HepG2 (cell line): ENCODE data around the gene MYO18A. TPM values are rescaled to one million over a fixed set of nuclear protein-coding genes. Genes with fewer than 3 reads are reported as not detected.

ENCODE experiments used
- ATAC-seq: fragments of 200-7000 bp; cut with Tn5 transposase; 3 replicates; pipeline ENCODE4 v1.9.1; 2020; ENCODE audit warnings: mild to moderate bottlenecking, moderate library complexity
- BruUV-seq: library from RNA; stranded (reverse); fragments of 400-500 nt; replicated peaks from 2 replicates; lab custom pipeline; 2021; lab: Mats Ljungman, UMichigan
- CTCF ChIA-PET: fragments of 300-600 bp; formaldehyde crosslinking; extraction: SDS; loops from one replicate; lab custom pipeline; 2021; ENCODE audit warnings: low total read pairs, inconsistent platforms, low intra/inter-chr PET ratio; lab: Yijun Ruan, JAX
- POLR2A ChIA-PET: fragments of 350-600 bp; sonication (Branson Sonifier 250); formaldehyde crosslinking; loops from one replicate; lab custom pipeline; 2020; ENCODE audit warnings: antibody characterized with exemption, inconsistent platforms; lab: Yijun Ruan, JAX
- DNase-seq: peaks from one replicate; pipeline ENCODE4 v3.0.0-alpha.2; 2015; ENCODE audit warnings: low spot score
- FAIRE-seq: peaks from 3 replicates; lab custom pipeline; 2011; peaks lifted over from hg19 to GRCh38; lab: Jason Lieb, UNC
- H2AFZ ChIP-seq: one replicate; pipeline ENCODE4 v1.6.1; 2011; ENCODE audit warnings: low read length, inconsistent platforms
- H3K27ac ChIP-seq: fragments of 300-600 bp; 3 replicates; pipeline ENCODE4 v1.8.0; 2011; ENCODE audit warnings: mixed run types, mild to moderate bottlenecking, mixed read lengths, low read length, inconsistent platforms; ENCODE audit not compliant: insufficient read depth; ENCODE audit errors: extremely low read length
- H3K27me3 ChIP-seq, 2 experiments: fragments of 200-600 bp in 1 of 2; 2 replicates in 1 of 2; 3 replicates in 1 of 2; pipeline versions ENCODE4 v1.6.0 to v1.8.0; 2011; ENCODE audit warnings: low read length in 2 of 2, mild to moderate bottlenecking in 2 of 2, moderate library complexity in 2 of 2, inconsistent platforms in 1 of 2; ENCODE audit not compliant: insufficient read depth in 2 of 2, control insufficient read depth in 1 of 2
- H3K36me3 ChIP-seq, 2 experiments: fragments of 200-600 bp in 1 of 2; replicated peaks in 1 of 2; 2 replicates in 1 of 2; 3 replicates in 1 of 2; pipeline versions ENCODE4 v1.5.1 to v1.8.0; 2011; ENCODE audit warnings: low read length in 2 of 2, inconsistent platforms in 1 of 2; ENCODE audit not compliant: insufficient read depth in 2 of 2, control insufficient read depth in 1 of 2
- H3K4me1 ChIP-seq: 2 replicates; pipeline ENCODE4 v1.5.1; 2012; ENCODE audit warnings: low read length, inconsistent platforms; ENCODE audit not compliant: insufficient read depth
- H3K4me2 ChIP-seq: 2 replicates; pipeline ENCODE4 v1.6.0; 2011; ENCODE audit warnings: low read depth, low read length, inconsistent platforms
- H3K4me3 ChIP-seq, 3 experiments: fragments of 200-600 bp in 1 of 3; sonication (generic), shearing (Covaris generic) in 1 of 3; replicated peaks in 1 of 3; 2 replicates each; pipeline ENCODE4 v1.5.1; 2011 to 2016; ENCODE audit warnings: low read length in 3 of 3, inconsistent platforms in 2 of 3, low read depth in 2 of 3, mild to moderate bottlenecking in 2 of 3, control low read depth in 1 of 3, mixed read lengths in 1 of 3; ENCODE audit not compliant: insufficient read depth in 1 of 3
- H3K79me2 ChIP-seq: one replicate; pipeline ENCODE4 v1.6.1; 2011; ENCODE audit warnings: low read length, inconsistent platforms; ENCODE audit not compliant: insufficient read depth
- H3K9ac ChIP-seq: 2 replicates; pipeline ENCODE4 v1.6.0; 2011; ENCODE audit warnings: mild to moderate bottlenecking, low read depth, low read length, inconsistent platforms; ENCODE audit not compliant: insufficient read depth
- H3K9me3 ChIP-seq: 2 replicates; pipeline ENCODE4 v1.5.1; 2012; ENCODE audit warnings: mild to moderate bottlenecking, low read length
- H4K20me1 ChIP-seq: 2 replicates; pipeline ENCODE4 v1.6.0; 2011; ENCODE audit warnings: inconsistent platforms, mild to moderate bottlenecking, low read length, moderate library complexity; ENCODE audit not compliant: insufficient read depth
- CHCHD3 ChIP-seq: sonication (generic); formaldehyde crosslinking; IDR thresholded peaks from 2 replicates; pipeline ENCODE4 v1.8.0; 2022; ENCODE audit warnings: mild to moderate bottlenecking, missing genetic modification reagents, moderate library complexity
- FOSL2 ChIP-seq: sonication (generic); formaldehyde crosslinking; IDR thresholded peaks from 2 replicates; pipeline ENCODE4 v1.4.0; 2020; ENCODE audit warnings: missing genetic modification reagents
- MEF2D ChIP-seq: sonication (generic); formaldehyde crosslinking; IDR thresholded peaks from 2 replicates; pipeline ENCODE4 v1.5.1; 2020; ENCODE audit warnings: mild to moderate bottlenecking, missing genetic modification reagents
- TEAD3 ChIP-seq: optimal IDR thresholded peaks from 2 replicates; pipeline ENCODE3; 2016; ENCODE audit warnings: borderline replicate concordance
- ZBTB38 ChIP-seq: sonication (generic); formaldehyde crosslinking; IDR thresholded peaks from 2 replicates; pipeline ENCODE4 v1.5.1; 2020; ENCODE audit warnings: mild to moderate bottlenecking, missing genetic modification reagents
- ZNF660 ChIP-seq: sonication (generic); formaldehyde crosslinking; IDR thresholded peaks from 2 replicates; pipeline ENCODE4 v1.5.1; 2020; ENCODE audit warnings: mild to moderate bottlenecking, low read depth, missing genetic modification reagents, borderline replicate concordance
- ZNF768 ChIP-seq: sonication (generic); formaldehyde crosslinking; IDR thresholded peaks from 2 replicates; pipeline ENCODE4 v1.4.0; 2020; ENCODE audit warnings: missing genetic modification reagents
- WGBS: methylation state at CpG from one replicate; pipeline ENCODE4 v1.1.6; 2017; ENCODE audit warnings: low lambda C conversion rate; 5-methylcytosine and 5-hydroxymethylcytosine counted together
- in situ Hi-C: cut with HindIII; loops from 2 replicates; pipeline ENCODE4 v1.10.0; 2017; ENCODE audit warnings: low pct_unique_long_range_greater_than_20kb; ENCODE audit not compliant: extremely low pct_ligation_motif_present
- intact Hi-C: fragments of 100-400 bp; cut with micrococcal nuclease; formaldehyde crosslinking; loops from one replicate; pipeline ENCODE4 v1.10.0; 2022; ENCODE audit not compliant: unreplicated experiment
- polyA plus RNA-seq, 8 experiments: library from polyadenylated mRNA; depleted of rRNA in 3 of 8; stranded (reverse) in 7 of 8; unstranded in 1 of 8; fragments of >200 nt; fragmentation: Illumina TruSeq in 4 of 8; extraction: Trizol in 4 of 8; gene quantifications; 2 replicates each; pipeline versions ENCODE4 v1.2.1 to v1.2.3, GENCODE V29; 2011 to 2016; ENCODE audit warnings: low read depth in 4 of 8, missing spikeins in 1 of 8, mixed read lengths in 1 of 8; ENCODE audit not compliant: insufficient read depth in 1 of 8
- total RNA-seq, 5 experiments: library from RNA; depleted of rRNA; stranded (reverse); fragments of >200 nt; fragmentation: Illumina TruSeq; extraction: Trizol; gene quantifications; 2 replicates each; pipeline ENCODE4 v1.2.3, GENCODE V29; 2016; ENCODE audit warnings: low read depth in 1 of 5
- TF ChIP-seq, protein P1 (sequence below): sonication (generic); formaldehyde crosslinking; IDR thresholded peaks from 2 replicates; pipeline ENCODE4 v1.8.0; 2023; ENCODE audit warnings: mild to moderate bottlenecking, missing genetic modification reagents
- TF ChIP-seq, protein P2 (sequence below): sonication (generic); formaldehyde crosslinking; IDR thresholded peaks from 2 replicates; pipeline ENCODE4 v1.4.0; 2020; ENCODE audit warnings: missing genetic modification reagents, borderline replicate concordance

Gene MYO18A
- total and polyA plus RNA-seq, 2 of the 13 experiments (the other 11 are each of a cell fraction or from before 2014, with no cell fraction given), result 16.8 to 24.8 TPM

- no peak overlapping the region for H3K4me2 ChIP-seq
Measured at GRCh38 chr17:29108823-29109476, 71.2 kb downstream of the MYO18A start.

GRCh38 chr17:29107933-29108822, 72.0 kb downstream of the MYO18A start:
- H3K4me2 ChIP-seq, result no peak overlapping the region
- H3K27me3 ChIP-seq, result no peaks in the 10 kb centered on the region

More at GRCh38 chr17:29108823-29109476, 71.2 kb downstream of the MYO18A start:
- Histone ChIP-seq H3K36me3 (peaks cover 43 to 72% of the 10 kb centered on the region in 2 experiments), H3K4me3 (no peak overlapping the region), H3K9me3 (no peaks in the 10 kb centered on the region), H3K27me3 (no peaks in the 10 kb centered on the region), H3K27ac (no peak overlapping the region), H3K4me1 (peaks cover 16% of the 10 kb centered on the region), H3K9ac (no peak overlapping the region), H4K20me1 (no peaks in the 10 kb centered on the region), H3K79me2 (no peaks in the 10 kb centered on the region), H2AFZ (no peak overlapping the region)
- no TSS peak for BruUV-seq
- 97% methylated on average over 10 of the region's 10 CpGs for WGBS
- TF ChIP-seq ZNF768 (CRISPR knock-in tag) (peak; percentile 91), CHCHD3 (CRISPR knock-in tag) (no peak), ZBTB38 (no peak)
- TF ChIP-seq, protein P1, sequence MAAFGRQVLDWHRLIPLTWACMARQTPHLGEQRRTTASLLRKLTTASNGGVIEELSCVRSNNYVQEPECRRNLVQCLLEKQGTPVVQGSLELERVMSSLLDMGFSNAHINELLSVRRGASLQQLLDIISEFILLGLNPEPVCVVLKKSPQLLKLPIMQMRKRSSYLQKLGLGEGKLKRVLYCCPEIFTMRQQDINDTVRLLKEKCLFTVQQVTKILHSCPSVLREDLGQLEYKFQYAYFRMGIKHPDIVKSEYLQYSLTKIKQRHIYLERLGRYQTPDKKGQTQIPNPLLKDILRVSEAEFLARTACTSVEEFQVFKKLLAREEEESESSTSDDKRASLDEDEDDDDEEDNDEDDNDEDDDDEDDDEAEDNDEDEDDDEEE, result no peak
- ChIA-PET POLR2A (no interaction called here), CTCF (interaction anchor here (0.6 kb wide), 1 partner anchor 75 kb away, joined by 3 read pairs; no protein-coding TSS in a partner anchor)
- FAIRE-seq (no peak), DNase-seq (no peak), ATAC-seq (no peak)
- in situ Hi-C loops, result loop anchor here (5.0 to 25.0 kb wide), 2 partner anchors 142 to 372 kb away; partner anchors contain the start of genes NEK8, TLCD1 and TRAF4
- intact Hi-C loops, result no loop called here

More at GRCh38 chr17:29107933-29108822, 72.0 kb downstream of the MYO18A start:
- DNase-seq, result peak; percentile 25
- peak; percentile 9; the same call in 1 of the 3 replicates for ATAC-seq
- Histone ChIP-seq H3K4me3 (no peak overlapping the region), H4K20me1 (no peaks in the 10 kb centered on the region), H3K36me3 (peaks cover 44 to 68% of the 10 kb centered on the region in 2 experiments; a peak in 4 of 5 replicates), H3K9me3 (no peaks in the 10 kb centered on the region), H3K4me1 (peaks cover 16% of the 10 kb centered on the region), H3K9ac (no peak overlapping the region), H3K27ac (peak overlapping the region; percentile 22), H3K79me2 (no peaks in the 10 kb centered on the region), H2AFZ (no peak overlapping the region)
- no TSS peak for BruUV-seq
- FAIRE-seq, result no peak
- 86% methylated on average over 11 of the region's 11 CpGs for WGBS
- in situ Hi-C loops (loop anchor here (5.0 to 25.0 kb wide), 2 partner anchors 141 to 371 kb away; partner anchors contain the start of genes NEK8, TLCD1 and TRAF4), intact Hi-C loops (no loop called here)
- CTCF ChIA-PET, result interaction anchor here (0.6 to 0.8 kb wide), 2 partner anchors 74 to 143 kb away, joined by 3 read pairs; no protein-coding TSS in a partner anchor
- POLR2A ChIA-PET, result interaction anchor here (1.2 kb wide), 1 partner anchor 143 kb away, joined by 3 read pairs; no protein-coding TSS in a partner anchor
- peak; percentile 71 for TF ChIP-seq FOSL2 (CRISPR knock-in tag)
- no peak for TF ChIP-seq ZNF660 (CRISPR knock-in tag)
- no peak for TF ChIP-seq MEF2D
- TF ChIP-seq, protein P2, sequence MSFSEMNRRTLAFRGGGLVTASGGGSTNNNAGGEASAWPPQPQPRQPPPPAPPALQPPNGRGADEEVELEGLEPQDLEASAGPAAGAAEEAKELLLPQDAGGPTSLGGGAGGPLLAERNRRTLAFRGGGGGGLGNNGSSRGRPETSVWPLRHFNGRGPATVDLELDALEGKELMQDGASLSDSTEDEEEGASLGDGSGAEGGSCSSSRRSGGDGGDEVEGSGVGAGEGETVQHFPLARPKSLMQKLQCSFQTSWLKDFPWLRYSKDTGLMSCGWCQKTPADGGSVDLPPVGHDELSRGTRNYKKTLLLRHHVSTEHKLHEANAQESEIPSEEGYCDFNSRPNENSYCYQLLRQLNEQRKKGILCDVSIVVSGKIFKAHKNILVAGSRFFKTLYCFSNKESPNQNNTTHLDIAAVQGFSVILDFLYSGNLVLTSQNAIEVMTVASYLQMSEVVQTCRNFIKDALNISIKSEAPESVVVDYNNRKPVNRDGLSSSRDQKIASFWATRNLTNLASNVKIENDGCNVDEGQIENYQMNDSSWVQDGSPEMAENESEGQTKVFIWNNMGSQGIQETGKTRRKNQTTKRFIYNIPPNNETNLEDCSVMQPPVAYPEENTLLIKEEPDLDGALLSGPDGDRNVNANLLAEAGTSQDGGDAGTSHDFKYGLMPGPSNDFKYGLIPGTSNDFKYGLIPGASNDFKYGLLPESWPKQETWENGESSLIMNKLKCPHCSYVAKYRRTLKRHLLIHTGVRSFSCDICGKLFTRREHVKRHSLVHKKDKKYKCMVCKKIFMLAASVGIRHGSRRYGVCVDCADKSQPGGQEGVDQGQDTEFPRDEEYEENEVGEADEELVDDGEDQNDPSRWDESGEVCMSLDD, result no peak
- peak; percentile 35 for TF ChIP-seq TEAD3 (CRISPR knock-in tag)
